Measurements from ENCODE around the gene INSL4. TPM values are rescaled to one million over a fixed set of nuclear protein-coding genes. Genes with fewer than 3 reads are reported as not detected.

INSL4 gene
- not detected for total RNA-seq

DNA sequence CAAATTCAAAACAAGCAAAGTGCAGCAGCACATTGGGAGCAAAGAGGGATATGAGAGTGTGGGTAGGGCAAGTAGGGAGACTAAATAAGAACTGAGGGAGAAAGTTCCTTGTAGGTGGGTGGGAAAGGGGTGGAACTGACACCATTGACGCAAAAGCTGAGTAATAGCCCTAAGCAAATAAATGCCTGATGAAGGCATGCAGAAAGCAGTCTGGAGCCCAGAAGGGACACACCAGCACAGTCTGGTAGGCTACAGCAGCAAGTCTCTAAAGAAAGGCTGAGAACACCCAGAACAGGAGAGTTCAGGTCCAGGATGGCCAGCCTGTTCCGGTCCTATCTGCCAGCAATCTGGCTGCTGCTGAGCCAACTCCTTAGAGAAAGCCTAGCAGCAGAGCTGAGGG lies at the start of gene INSL4:
TSS of gene INSL4 (plus strand) at position 208 of the 400 bp plus-strand sequence. CDS start at position 313, 105 bp downstream.
- no peaks in the 10 kb centered on the region for H3K4me1 ChIP-seq (ENCODE audit: insufficient read depth, low read length)
- H3K27me3 ChIP-seq (ENCODE audit: insufficient read depth, low read length), result no peaks in the 10 kb centered on the region
- H3K9me3 ChIP-seq (ENCODE audit: low read depth, low read length), result no peaks in the 10 kb centered on the region
- no peak within 1 kb of the TSS for H3K4me3 ChIP-seq (ENCODE audit: low read length)

DNA sequence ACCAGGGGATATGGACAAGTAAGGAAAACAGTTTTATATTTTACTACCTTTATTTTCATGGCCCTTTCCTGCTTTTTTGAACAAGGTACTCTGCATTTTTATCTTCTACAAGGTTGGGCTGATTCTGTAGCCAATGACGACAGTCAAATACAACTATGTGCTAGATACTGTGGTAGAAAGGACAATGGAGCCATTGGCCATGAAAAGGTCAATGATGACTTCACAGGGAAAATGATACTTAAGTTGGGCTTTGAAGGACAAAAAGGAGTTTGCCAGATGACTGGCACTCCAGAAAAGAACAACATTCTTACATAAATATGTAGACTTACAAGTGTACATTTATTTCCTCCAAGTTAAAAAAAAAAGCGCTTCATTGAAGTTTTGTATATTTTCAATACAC lies 46.4 kb upstream of the INSL4 start:
- H3K4me1 ChIP-seq (ENCODE audit: insufficient read depth, low read length), result no peaks in the 10 kb centered on the region
- H3K27me3 ChIP-seq (ENCODE audit: insufficient read depth, low read length), result no peaks in the 10 kb centered on the region
- no peaks in the 10 kb centered on the region for H3K9me3 ChIP-seq (ENCODE audit: low read depth, low read length)
- no peak overlapping the region for H3K4me3 ChIP-seq (ENCODE audit: low read length)

DNA sequence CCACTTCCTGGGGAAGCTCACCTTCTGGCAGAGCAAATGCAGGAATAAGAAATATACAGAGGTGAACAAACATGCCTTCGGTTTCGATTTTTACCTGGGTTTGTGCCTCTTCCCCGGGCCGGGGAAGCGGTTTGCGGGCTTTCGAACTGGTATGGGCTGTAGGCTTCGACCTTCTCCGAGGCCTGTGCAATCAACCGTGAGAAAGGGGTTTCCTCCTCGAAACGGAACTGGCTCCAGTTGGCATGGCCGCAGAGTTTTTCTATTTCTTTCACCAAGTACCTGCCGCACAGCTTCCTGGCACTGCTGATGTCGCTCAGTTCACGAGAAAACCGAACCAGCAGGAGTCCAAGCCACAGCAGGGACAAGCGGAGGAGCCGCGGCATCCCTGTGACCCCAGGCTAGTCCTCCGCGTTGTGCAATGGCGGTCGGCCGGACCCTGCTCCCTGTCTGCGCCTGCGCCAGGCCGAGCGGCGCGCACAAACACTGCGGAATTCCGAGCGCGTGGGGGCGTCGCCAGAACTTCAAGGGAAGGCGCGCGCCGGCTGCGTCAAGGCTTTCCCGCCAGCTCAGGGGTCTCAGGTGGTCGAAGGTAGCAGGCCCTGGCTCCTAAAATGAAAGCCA lies 45.9 kb upstream of the INSL4 start, which contains the start of gene INSL6:
TSS of gene INSL6 (minus strand) at position 420 of the 621 bp plus-strand sequence. CDS start at position 383, 37 bp downstream.
- Histone ChIP-seq H3K4me3 (ENCODE audit: low read length) (no peak within 1 kb of the TSS), H3K27me3 (ENCODE audit: insufficient read depth, low read length) (no peaks in the 10 kb centered on the region), H3K9me3 (ENCODE audit: low read depth, low read length) (no peaks in the 10 kb centered on the region), H3K4me1 (ENCODE audit: insufficient read depth, low read length) (no peaks in the 10 kb centered on the region)

DNA sequence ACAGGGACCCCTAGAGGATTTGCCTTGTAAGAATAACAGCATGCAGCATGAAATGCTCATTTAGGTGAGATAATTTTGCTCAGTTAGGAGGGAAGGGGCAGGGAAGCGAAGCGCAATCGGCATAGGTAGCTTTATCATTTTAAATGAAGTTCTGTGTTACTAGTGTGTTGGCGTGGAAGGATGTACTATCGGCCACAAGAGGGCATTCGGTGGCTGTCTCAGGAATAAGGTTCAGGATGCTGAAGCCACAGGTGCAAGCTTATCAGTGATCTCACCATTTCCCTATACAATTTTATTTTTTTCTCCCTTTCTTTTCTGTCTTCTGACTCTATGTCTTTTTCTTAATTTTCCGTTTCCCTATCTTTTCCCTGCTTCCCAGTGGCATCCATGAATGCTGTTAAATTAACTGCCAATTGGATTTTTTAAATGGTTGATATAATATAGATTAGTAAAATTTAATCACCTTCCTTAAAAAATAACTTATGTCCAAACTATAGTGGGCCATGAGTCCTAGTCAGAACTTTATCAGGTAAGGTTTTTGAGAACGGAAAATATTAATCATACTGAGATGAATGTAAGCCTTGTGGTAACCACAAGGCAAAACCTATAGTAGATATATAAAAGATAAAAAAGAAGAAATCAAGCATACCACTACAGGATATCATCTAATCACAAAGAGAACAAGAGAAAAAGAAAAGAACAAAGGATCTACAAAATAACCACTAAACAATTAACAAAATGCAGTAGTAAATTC lies 44.6 kb upstream of the INSL4 start:
- Histone ChIP-seq H3K9me3 (ENCODE audit: low read depth, low read length) (no peaks in the 10 kb centered on the region), H3K4me1 (ENCODE audit: insufficient read depth, low read length) (no peaks in the 10 kb centered on the region), H3K4me3 (ENCODE audit: low read length) (no peak overlapping the region), H3K27me3 (ENCODE audit: insufficient read depth, low read length) (no peaks in the 10 kb centered on the region)

DNA sequence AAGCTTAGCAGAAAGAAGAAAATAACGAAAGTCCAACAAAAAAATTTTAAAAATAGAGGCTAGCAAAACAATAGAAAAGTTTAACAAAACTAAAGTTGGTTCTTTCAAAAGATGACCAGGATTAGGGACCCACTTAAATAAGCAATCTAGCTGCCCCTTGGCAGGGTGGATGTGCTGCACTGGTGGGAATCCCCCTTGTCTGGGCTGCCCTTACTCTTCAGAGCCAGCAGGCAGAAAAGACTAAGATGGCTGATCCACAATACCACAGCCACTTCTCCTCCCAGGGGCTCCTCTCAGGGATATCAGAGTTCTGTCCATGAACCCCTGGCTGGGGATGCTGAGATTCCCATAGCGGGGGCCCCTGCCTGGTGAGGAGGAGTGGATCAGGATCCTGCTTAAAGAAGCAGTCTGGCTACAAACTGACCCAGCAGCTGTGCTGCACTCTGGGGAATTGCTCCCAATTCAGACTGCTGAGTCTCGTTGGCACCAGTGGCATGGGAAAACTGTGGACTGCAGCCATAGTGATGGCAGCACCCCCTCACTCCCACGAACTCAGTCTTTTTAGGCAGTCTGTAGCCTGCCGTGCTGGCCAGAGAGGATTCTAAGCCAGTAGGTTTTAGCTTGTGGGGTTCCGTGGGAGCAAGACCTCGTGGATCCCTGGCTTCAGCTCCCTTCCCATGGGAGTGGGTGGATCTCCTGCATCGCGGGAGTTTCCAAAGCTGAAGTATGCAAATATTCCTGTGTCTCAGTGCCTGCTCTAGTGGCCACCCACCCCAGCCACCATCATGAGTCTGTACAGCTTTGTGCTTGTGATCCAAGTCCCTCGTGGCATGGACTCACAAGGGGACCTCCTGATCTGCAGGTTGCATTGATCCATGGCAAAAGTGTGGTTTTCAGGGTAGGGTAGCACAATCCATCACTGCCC lies 42.9 kb upstream of the INSL4 start:
- Histone ChIP-seq H3K4me3 (ENCODE audit: low read length) (no peak overlapping the region), H3K4me1 (ENCODE audit: insufficient read depth, low read length) (no peaks in the 10 kb centered on the region), H3K27me3 (ENCODE audit: insufficient read depth, low read length) (no peaks in the 10 kb centered on the region), H3K9me3 (ENCODE audit: low read depth, low read length) (no peaks in the 10 kb centered on the region)

DNA sequence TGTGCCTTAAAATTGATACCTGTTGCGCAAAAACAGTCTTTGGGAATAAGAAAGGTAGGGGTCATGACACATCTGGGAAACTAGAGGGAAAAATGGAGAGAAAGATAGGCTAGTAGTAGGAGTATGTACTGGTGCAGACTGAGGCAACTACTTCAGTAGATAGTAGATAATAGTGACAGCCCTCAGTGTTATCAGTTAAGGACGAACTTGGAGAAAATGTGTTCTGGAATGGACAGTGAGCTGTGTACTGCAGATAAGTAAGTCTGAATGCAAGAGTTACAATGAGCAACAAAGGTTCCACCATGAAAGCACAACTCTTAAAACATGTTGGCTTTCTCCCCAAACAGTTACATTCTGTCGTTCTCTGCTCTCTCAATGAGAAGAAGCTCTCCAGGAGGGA lies 39.2 kb upstream of the INSL4 start:
- no peaks in the 10 kb centered on the region for H3K4me1 ChIP-seq (ENCODE audit: insufficient read depth, low read length)
- no peak overlapping the region for H3K4me3 ChIP-seq (ENCODE audit: low read length)
- H3K9me3 ChIP-seq (ENCODE audit: low read depth, low read length), result no peaks in the 10 kb centered on the region
- no peaks in the 10 kb centered on the region for H3K27me3 ChIP-seq (ENCODE audit: insufficient read depth, low read length)

DNA sequence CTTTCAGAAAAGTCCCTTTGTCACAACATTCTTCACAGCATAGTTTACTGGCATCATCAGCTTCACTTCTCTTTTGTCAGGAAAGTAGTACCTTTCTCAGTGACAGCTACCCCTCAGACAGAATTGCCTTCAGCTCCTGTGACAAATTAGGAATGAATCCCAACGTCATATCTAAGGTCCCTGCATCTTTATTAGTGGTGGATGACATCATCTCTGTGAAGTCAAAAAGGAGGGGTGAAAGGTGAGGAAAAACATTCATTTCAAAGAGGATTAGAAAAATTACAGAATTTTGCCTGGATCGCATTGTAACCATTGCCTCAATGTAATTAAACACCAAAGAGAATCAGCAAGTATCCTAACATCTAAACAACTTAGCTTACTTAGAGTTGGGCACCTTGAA lies 37.9 kb upstream of the INSL4 start:
- peaks cover 3% of the 10 kb centered on the region for H3K27me3 ChIP-seq (ENCODE audit: insufficient read depth, low read length)
- H3K4me3 ChIP-seq (ENCODE audit: low read length), result no peak overlapping the region
- no peaks in the 10 kb centered on the region for H3K4me1 ChIP-seq (ENCODE audit: insufficient read depth, low read length)
- H3K9me3 ChIP-seq (ENCODE audit: low read depth, low read length), result peaks cover 4% of the 10 kb centered on the region

DNA sequence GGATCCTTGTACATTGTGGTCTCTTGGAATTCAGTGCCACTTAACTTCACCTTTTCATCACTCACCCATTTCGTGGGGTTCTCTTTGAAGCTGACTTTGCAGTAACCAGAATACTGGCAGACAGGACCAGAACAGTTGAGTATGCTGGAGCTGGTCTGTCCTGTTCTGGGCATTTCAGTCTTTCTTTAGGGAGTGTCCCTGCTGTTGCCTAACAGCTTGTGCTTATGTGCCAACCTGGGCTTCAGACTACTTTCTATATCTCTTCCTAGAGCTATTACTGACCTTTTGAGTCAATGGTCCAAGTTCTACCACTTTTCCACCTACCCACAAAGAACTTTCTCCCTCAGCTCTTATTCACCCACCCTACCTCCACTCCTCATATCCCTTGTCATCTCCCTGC lies 35.8 kb upstream of the INSL4 start:
- H3K4me3 ChIP-seq (ENCODE audit: low read length), result no peak overlapping the region
- peaks cover 3% of the 10 kb centered on the region for H3K27me3 ChIP-seq (ENCODE audit: insufficient read depth, low read length)
- peaks cover 7% of the 10 kb centered on the region for H3K9me3 ChIP-seq (ENCODE audit: low read depth, low read length)
- H3K4me1 ChIP-seq (ENCODE audit: insufficient read depth, low read length), result no peaks in the 10 kb centered on the region

DNA sequence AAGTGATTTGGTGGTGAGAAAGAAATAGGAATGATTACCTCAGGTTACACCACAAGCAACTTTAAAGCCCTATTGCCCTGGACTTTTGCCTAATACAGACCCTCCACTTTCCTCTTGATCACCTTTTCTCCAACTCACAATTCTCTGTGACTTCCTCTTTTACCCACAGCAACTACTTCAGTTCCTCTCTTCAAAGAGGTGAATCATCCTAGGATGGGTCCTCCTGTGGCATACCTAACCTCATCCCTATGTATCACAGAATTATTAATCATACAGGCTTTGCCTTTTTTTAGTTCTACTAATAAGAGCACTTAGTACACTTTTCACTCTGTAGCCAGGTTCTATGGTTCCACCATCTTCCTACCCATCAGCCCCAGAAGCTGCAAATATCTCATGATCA lies 26.1 kb upstream of the INSL4 start:
- no peaks in the 10 kb centered on the region for H3K27me3 ChIP-seq (ENCODE audit: insufficient read depth, low read length)
- H3K4me1 ChIP-seq (ENCODE audit: insufficient read depth, low read length), result no peaks in the 10 kb centered on the region
- no peak overlapping the region for H3K4me3 ChIP-seq (ENCODE audit: low read length)
- no peaks in the 10 kb centered on the region for H3K9me3 ChIP-seq (ENCODE audit: low read depth, low read length)

DNA sequence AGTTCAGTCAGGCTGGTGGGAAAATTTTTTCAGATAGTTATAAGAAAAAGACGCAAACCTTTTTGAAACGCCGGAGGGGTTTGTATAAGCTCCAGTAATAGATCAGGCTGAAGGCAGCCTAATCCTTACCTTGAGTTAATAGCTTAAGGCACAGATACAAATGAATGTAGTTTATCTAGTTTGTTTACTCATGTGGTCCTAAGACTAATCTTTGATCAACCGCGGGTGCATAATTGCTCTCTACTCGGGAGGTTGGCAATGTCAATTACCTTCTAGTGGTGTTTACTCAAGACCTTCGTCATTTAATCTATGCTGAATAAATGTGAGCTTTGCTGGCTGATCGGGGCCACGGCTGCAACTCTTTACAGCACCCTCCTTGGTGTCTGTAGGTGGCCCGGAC lies 665 bp upstream of the INSL4 start:
- Histone ChIP-seq H3K27me3 (ENCODE audit: insufficient read depth, low read length) (no peaks in the 10 kb centered on the region), H3K4me3 (ENCODE audit: low read length) (no peak overlapping the region), H3K4me1 (ENCODE audit: insufficient read depth, low read length) (no peaks in the 10 kb centered on the region), H3K9me3 (ENCODE audit: low read depth, low read length) (no peaks in the 10 kb centered on the region)

DNA sequence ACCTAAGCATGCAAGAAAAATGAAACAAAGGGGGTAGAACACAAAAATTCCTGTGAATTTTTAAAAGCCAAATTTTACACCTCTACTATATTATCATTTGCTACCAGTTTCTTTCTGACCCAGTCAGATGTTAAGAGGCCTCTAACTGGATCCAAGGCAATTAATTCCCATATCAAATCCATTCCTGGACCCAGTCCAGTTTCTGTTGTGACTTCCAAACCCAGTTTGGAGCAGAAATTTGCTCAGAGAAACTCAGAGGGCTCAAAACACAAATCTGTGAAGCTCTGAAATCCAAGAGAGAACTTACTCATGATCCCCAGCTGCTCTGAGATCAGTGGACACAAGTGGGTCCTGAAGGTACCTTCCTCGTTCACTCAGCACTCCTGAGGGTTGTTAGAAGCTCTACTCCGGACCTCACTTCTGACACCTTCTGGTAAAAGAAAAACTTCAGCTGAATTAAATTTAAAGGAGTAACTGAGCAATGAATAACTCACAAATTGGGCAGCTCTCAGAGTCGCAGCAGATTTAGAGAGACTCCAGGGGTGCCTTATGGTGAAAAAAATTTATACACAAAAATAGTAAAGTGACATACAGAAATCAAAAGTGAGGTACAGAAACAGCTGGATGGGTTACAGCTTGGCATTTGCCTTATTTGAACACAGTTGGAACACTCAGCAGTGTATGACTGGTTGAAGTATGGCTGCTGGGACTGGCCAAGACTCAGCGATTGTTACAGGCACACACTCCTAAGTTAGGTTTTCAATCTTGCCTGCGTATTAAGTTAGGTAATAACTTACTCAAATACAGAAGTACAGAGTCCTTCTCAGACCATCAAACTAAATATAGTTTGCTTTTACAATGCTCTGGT lies 32.4 kb downstream of the INSL4 start:
- no peaks in the 10 kb centered on the region for H3K9me3 ChIP-seq (ENCODE audit: low read depth, low read length)
- H3K4me3 ChIP-seq (ENCODE audit: low read length), result no peak overlapping the region
- H3K27me3 ChIP-seq (ENCODE audit: insufficient read depth, low read length), result no peaks in the 10 kb centered on the region
- H3K4me1 ChIP-seq (ENCODE audit: insufficient read depth, low read length), result no peaks in the 10 kb centered on the region

DNA sequence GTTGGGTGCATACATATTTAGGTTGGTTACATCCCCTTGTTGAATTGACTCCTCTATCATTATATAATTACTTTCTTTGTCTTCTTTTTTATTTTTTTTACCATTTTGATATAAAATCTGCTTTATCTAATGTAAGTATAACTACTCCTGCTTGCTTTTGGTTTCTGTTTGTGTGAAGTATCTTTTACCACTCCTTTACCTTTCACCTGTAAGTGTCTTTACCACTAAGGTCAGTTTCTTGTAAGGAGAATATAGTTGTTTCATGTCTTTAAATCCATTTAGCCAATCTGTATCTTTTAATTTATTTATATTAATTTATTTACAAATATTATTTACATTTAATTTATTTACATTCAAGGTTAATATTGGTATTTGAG lies 33.0 kb downstream of the INSL4 start:
- Histone ChIP-seq H3K9me3 (ENCODE audit: low read depth, low read length) (no peaks in the 10 kb centered on the region), H3K4me1 (ENCODE audit: insufficient read depth, low read length) (no peaks in the 10 kb centered on the region), H3K27me3 (ENCODE audit: insufficient read depth, low read length) (no peaks in the 10 kb centered on the region), H3K4me3 (ENCODE audit: low read length) (no peak overlapping the region)

DNA sequence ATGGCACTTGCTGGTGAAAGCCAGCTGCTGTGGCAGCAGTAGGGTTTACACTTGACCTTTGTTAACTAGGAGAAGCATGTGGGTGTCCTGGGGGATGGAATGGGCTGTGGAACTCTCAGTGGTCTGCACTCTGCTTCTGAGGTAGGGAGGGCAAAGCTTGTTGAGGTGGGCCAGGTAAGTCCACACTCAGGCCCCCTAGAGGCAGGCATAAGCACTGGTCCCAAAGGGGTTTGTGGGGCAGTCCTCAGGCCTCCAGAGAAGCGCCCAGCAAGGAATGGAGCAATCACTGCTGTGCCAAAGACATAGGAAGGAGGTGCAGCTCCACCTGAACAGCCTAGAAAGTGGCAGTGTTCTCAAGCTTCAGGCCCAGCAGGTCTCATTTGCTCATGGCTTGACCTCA lies 34.7 kb downstream of the INSL4 start:
- Histone ChIP-seq H3K27me3 (ENCODE audit: insufficient read depth, low read length) (no peaks in the 10 kb centered on the region), H3K9me3 (ENCODE audit: low read depth, low read length) (no peaks in the 10 kb centered on the region), H3K4me1 (ENCODE audit: insufficient read depth, low read length) (no peaks in the 10 kb centered on the region), H3K4me3 (ENCODE audit: low read length) (no peak overlapping the region)

DNA sequence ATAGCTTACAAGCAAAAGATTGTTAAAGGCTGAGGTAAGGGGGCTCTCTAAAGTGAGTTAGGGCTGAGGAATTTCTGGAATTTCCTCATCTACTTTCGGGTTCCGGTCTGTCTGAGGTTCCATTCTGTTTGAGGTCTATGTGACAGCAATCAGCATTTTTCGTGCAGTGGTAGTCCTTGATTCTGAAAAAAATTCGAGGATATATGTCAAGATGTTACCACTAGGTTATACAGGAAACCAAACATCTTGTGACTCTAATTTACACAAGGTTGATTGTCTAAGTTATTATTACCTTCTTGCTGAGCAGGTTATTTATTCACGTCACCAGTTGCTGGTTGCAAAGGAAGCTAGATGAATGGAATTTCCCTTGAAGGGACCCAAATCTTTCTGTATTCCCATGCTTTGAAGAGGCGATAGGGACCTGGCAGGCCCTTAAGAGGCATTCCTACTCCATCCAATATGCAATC lies 38.1 kb downstream of the INSL4 start:
- H3K4me1 ChIP-seq (ENCODE audit: insufficient read depth, low read length), result no peaks in the 10 kb centered on the region
- no peaks in the 10 kb centered on the region for H3K9me3 ChIP-seq (ENCODE audit: low read depth, low read length)
- no peaks in the 10 kb centered on the region for H3K27me3 ChIP-seq (ENCODE audit: insufficient read depth, low read length)
- no peak overlapping the region for H3K4me3 ChIP-seq (ENCODE audit: low read length)
